Body of pancreas (tissue), 4 donors: ENCODE results near the gene WWTR1. TPM values are rescaled to one million over a fixed set of nuclear protein-coding genes. Genes with fewer than 3 reads are reported as not detected.
A peak's percentile ranks its signal among the peaks of the same experiment; 100 is the strongest.

Source experiments
- ATAC-seq: fragments of 150-250 bp; one replicate; pipeline ENCODE4 v1.9.1; 2016
- DNase-seq, 4 donors: peaks; one replicate each; pipeline ENCODE4 v3.0.0-alpha.2; 2019
- H3K27ac ChIP-seq, 4 donors: fragments of 200-600 bp; sonication (generic); 1 replicate in 3 of 4; 2 replicates in 1 of 4; pipeline versions ENCODE4 v1.5.1 to v1.6.1; 2016 to 2019; ENCODE audit warnings: mild to moderate bottlenecking in 1 of 4, mixed read lengths in 1 of 4, moderate library complexity in 1 of 4
- H3K27me3 ChIP-seq, 2 donors: fragments of 200-600 bp; sonication (generic); one replicate each; pipeline ENCODE4 v1.6.0; 2016; ENCODE audit warnings: mild to moderate bottlenecking in 1 of 2
- H3K36me3 ChIP-seq, 2 donors: fragments of 200-600 bp; sonication (generic); replicated peaks in 1 of 2; 2 replicates each; pipeline ENCODE4 v1.5.1; 2016; ENCODE audit warnings: low read depth in 2 of 2; ENCODE audit not compliant: insufficient read depth in 1 of 2
- H3K4me1 ChIP-seq: fragments of 200-600 bp; sonication (generic); one replicate; pipeline ENCODE4 v1.6.0; 2016
- H3K4me3 ChIP-seq, 2 donors: fragments of 200-600 bp; sonication (generic); 1 replicate in 1 of 2; 2 replicates in 1 of 2; pipeline ENCODE4 v1.5.1; 2016 to 2019
- H3K9me3 ChIP-seq, 3 donors: fragments of 200-600 bp; sonication (generic); 1 replicate in 2 of 3; 2 replicates in 1 of 3; pipeline ENCODE4 v1.5.1; 2016
- CTCF ChIP-seq, 7 experiments: fragments of 450-650 bp in 4 of 7; fragments of 200-600 bp in 3 of 7; sonication (generic) in 3 of 7; IDR thresholded peaks; one replicate each; pipeline ENCODE4 v1.5.1; 2016 to 2019; ENCODE audit warnings: antibody characterized with exemption in 7 of 7
- POLR2A ChIP-seq, 3 donors: fragments of 450-650 bp; IDR thresholded peaks; one replicate each; pipeline ENCODE4 v1.6.1; 2016; ENCODE audit warnings: antibody characterized with exemption in 3 of 3, mild to moderate bottlenecking in 2 of 3
- WGBS, 2 donors: methylation state at CpG; one replicate each; pipeline ENCODE4 v1.1.5; 2017; 5-methylcytosine and 5-hydroxymethylcytosine counted together
- intact Hi-C: fragments of 100-400 bp; cut with DNase I; formaldehyde crosslinking; loops from one replicate; pipeline ENCODE4 v1.15.1; 2023
- total RNA-seq, 2 donors: library from RNA; depleted of rRNA; stranded (reverse); fragments of >200 nt; gene quantifications; one replicate each; pipeline ENCODE4 v1.1.0, GENCODE V29; 2016

WWTR1 gene
- total RNA-seq, 2 donors from 2014 or later, result 46.2 to 64.3 TPM

GRCh38 chr3:149643482-149643798 lies 14.4 kb downstream of the WWTR1 start:
- WGBS, 2 donors, result 59 to 63% methylated on average over 4 of the region's 4 CpGs
- no peaks in the 10 kb centered on the region for H3K27me3 ChIP-seq
- H3K4me3 ChIP-seq, result no peak overlapping the region
- no peak for TF ChIP-seq CTCF (IDR thresholded peaks at IDR 0.05)
- TF ChIP-seq POLR2A (IDR thresholded peaks at IDR 0.05), result no peak
- peaks cover 55% of the 10 kb centered on the region for H3K4me1 ChIP-seq
- H3K27ac ChIP-seq, result peak overlapping the region in 3 of 4 donors; percentile 44 to 71 (median 52)
- intact Hi-C loops, result no loop called here
- DNase-seq, result no peak
- H3K9me3 ChIP-seq, result no peaks in the 10 kb centered on the region
- no peak for ATAC-seq
- no peaks in the 10 kb centered on the region for H3K36me3 ChIP-seq

GRCh38 chr3:149640976-149641728 lies 16.7 kb downstream of the WWTR1 start:
- Histone ChIP-seq H3K36me3 (no peaks in the 10 kb centered on the region), H3K4me1 (peaks cover 56% of the 10 kb centered on the region), H3K27ac (peak overlapping the region in 3 of 4 donors; percentile 48 to 71 (median 52)), H3K4me3 (no peak overlapping the region), H3K27me3 (no peaks in the 10 kb centered on the region), H3K9me3 (no peaks in the 10 kb centered on the region)
- ATAC-seq (peak; percentile 86), DNase-seq (peak in 1 of 4 donors; percentile 15)
- TF ChIP-seq CTCF (IDR thresholded peaks at IDR 0.05) (no peak), POLR2A (IDR thresholded peaks at IDR 0.05) (no peak)
- 56 to 65% methylated on average over 7 of the region's 7 CpGs for WGBS, 2 donors
- intact Hi-C loops, result no loop called here

- H3K9me3 ChIP-seq, result no peaks in the 10 kb centered on the region
- peak overlapping the region in 3 of 4 donors; percentile 9 to 72 (median 22) for H3K27ac ChIP-seq
- WGBS, 2 donors, result 92 to 93% methylated on average over 2 of the region's 2 CpGs
- H3K4me1 ChIP-seq, result peaks cover 61% of the 10 kb centered on the region
- no peak overlapping the region for H3K4me3 ChIP-seq
- no peak for TF ChIP-seq POLR2A (IDR thresholded peaks at IDR 0.05)
- no peak for TF ChIP-seq CTCF (IDR thresholded peaks at IDR 0.05)
- intact Hi-C loops, result no loop called here
- DNase-seq, result no peak
- no peaks in the 10 kb centered on the region for H3K36me3 ChIP-seq
- H3K27me3 ChIP-seq, result no peaks in the 10 kb centered on the region
- ATAC-seq, result no peak
Measured at GRCh38 chr3:149639093-149639486, 18.7 kb downstream of the WWTR1 start.

- intact Hi-C loops, result no loop called here
- DNase-seq (peak in 3 of 4 donors; percentile 16 to 22 (median 17)), ATAC-seq (no peak)
- H3K9me3 ChIP-seq, result no peaks in the 10 kb centered on the region
- H3K36me3 ChIP-seq, result no peaks in the 10 kb centered on the region
- H3K4me3 ChIP-seq, result no peak overlapping the region
- peak overlapping the region in 3 of 4 donors; percentile 9 to 72 (median 22) for H3K27ac ChIP-seq
- peaks cover 63% of the 10 kb centered on the region for H3K4me1 ChIP-seq
- WGBS, 2 donors, result 54 to 69% methylated on average over 15 of the region's 15 CpGs
- TF ChIP-seq POLR2A (IDR thresholded peaks at IDR 0.05) (no peak), CTCF (IDR thresholded peaks at IDR 0.05) (peak in 1 of 7 experiments; percentile 6)
- no peaks in the 10 kb centered on the region for H3K27me3 ChIP-seq
Measured at GRCh38 chr3:149638228-149639092, 19.4 kb downstream of the WWTR1 start.
